Muscle layer of colon (tissue), 2 donors: ENCODE results near the gene SH3RF3.

Experiments used
- H3K27ac ChIP-seq: one replicate; pipeline ENCODE4 v1.7.0; 2013; ENCODE audit warnings: low read depth, mild to moderate bottlenecking, low read length, moderate library complexity
- H3K27me3 ChIP-seq, 2 donors: one replicate each; pipeline ENCODE4 v1.7.0; 2013; ENCODE audit warnings: low read length in 2 of 2, mild to moderate bottlenecking in 2 of 2; ENCODE audit not compliant: insufficient read depth in 2 of 2, control insufficient read depth in 1 of 2
- H3K36me3 ChIP-seq: one replicate; pipeline ENCODE4 v1.7.0; 2013; ENCODE audit warnings: mild to moderate bottlenecking, low read length; ENCODE audit not compliant: insufficient read depth
- H3K4me1 ChIP-seq: one replicate; pipeline ENCODE4 v1.7.0; 2013; ENCODE audit warnings: mild to moderate bottlenecking, low read length; ENCODE audit not compliant: insufficient read depth
- H3K4me3 ChIP-seq, 2 donors: one replicate each; pipeline ENCODE4 v1.7.0; 2013; ENCODE audit warnings: low read length in 2 of 2, low read depth in 1 of 2, mild to moderate bottlenecking in 1 of 2, moderate library complexity in 1 of 2
- H3K9ac ChIP-seq: one replicate; pipeline ENCODE4 v1.7.0; 2013; ENCODE audit warnings: low read length
- H3K9me3 ChIP-seq: one replicate; pipeline ENCODE4 v1.7.0; 2013; ENCODE audit warnings: mild to moderate bottlenecking, low read length
- donor health status: abdominal sarcoma.
- donor health status: Adenocarcinoma of cecum.

Gene SH3RF3

DNA sequence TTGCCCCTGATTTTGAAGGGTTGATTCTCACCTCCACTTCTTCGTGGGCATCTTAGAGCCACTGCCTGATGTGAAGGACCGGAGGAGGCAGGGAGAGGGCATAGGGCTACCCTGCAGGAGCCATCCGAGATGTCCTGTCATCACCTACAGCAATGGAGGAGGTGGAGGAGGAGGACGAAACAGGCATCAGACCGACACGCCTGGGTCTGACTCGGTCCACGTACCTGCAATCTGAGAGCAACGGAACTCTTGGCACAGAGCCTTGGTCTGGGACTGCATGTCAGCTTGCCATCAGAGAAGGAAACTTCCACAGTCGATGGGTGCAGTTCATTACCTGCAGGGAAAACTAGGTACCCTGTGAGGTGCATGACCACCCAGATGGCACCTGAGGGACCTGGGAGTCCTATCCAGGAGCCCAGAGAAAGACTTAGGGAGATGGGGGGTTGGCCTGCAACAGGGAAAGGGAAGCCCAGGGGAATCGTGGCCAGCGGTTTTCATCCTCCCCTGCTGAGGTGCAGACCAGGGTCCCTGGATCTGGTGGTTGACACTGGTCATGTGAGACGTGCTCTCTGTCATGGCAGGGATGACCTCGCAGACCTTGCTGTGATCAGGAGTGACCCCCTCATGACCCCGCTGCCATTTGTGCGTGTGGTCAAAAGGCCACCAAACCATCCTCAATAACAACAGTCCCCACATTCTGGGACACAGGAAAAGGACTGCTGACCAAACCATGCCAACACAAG is 293.9 kb downstream of the SH3RF3 start:
- H3K9me3 ChIP-seq, result no peaks in the 10 kb centered on the region
- no peak overlapping the region for H3K27ac ChIP-seq
- no peaks in the 10 kb centered on the region for H3K4me1 ChIP-seq
- H3K27me3 ChIP-seq, result no peaks in the 10 kb centered on the region
- no peaks in the 10 kb centered on the region for H3K36me3 ChIP-seq
- no peak overlapping the region for H3K4me3 ChIP-seq
- H3K9ac ChIP-seq, result no peak overlapping the region

DNA sequence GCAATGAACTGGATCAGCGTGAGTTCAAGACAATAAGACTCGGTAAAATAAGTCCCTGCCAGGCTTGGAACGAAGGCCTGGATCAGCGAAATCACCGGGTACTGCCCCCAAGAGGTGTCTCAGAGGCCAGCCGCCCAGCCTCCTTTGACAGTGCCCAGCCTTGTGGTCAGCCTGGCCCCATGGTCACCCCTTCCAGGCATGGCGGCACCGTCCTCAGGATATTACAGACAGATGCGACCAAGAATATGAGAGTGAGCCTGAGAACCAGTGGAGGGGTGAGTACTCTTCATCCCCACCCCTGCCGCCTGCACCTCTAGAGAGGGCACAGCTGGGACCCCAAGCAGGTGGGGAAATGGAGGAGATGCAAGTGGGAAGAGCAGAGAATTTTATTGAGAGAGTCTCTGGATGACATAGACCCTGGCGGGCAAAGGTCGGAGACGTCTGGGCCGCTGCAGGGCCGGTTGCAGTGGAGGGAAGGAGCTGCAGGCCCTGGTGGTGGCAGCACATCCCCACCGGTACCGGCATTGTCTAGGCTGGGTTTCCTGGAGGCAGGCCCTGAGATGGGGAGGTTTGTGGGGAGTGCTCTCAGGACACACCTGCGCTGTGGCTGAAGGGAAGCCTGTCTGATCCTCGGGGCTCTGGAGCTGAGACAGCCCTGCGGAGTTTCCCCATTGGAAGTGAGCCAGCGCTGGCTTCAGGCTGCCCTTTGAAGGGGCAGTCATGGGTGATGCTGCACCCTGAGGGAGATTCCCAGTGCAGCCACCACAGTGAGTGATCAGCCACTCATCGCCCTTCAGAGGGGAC is 294.8 kb downstream of the SH3RF3 start:
- no peaks in the 10 kb centered on the region for H3K4me1 ChIP-seq
- H3K36me3 ChIP-seq, result no peaks in the 10 kb centered on the region
- no peak overlapping the region for H3K27ac ChIP-seq
- no peak overlapping the region for H3K9ac ChIP-seq
- H3K27me3 ChIP-seq, result no peaks in the 10 kb centered on the region
- no peak overlapping the region for H3K4me3 ChIP-seq
- H3K9me3 ChIP-seq, result no peaks in the 10 kb centered on the region

DNA sequence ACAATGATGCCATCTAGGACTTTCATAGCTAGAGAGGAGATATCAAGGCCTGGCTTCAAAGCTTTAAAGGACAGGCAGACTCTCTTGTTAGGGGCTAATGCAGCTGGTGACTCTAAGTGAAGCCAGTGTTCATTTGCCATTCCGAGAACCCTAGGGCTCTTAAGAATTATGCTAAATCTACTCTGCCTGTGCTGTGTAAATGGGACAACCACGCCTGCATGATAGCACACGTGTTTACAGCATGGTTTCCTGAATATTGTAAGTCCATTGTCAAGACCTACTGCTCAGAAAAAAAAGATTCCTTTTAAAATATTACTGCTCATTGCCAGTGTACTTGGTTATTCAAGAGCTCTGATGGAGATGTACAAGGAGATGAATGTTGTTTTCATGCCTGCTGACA is 296.4 kb downstream of the SH3RF3 start:
- no peaks in the 10 kb centered on the region for H3K9me3 ChIP-seq
- H3K4me3 ChIP-seq, result no peak overlapping the region
- H3K27me3 ChIP-seq, result no peaks in the 10 kb centered on the region
- H3K27ac ChIP-seq, result no peak overlapping the region
- no peaks in the 10 kb centered on the region for H3K36me3 ChIP-seq
- peaks cover 7% of the 10 kb centered on the region for H3K4me1 ChIP-seq
- no peak overlapping the region for H3K9ac ChIP-seq

- peaks cover 7% of the 10 kb centered on the region for H3K4me1 ChIP-seq
- H3K9ac ChIP-seq, result no peak overlapping the region
- no peaks in the 10 kb centered on the region for H3K9me3 ChIP-seq
- H3K4me3 ChIP-seq, result no peak overlapping the region
- H3K27ac ChIP-seq, result no peak overlapping the region
- H3K36me3 ChIP-seq, result no peaks in the 10 kb centered on the region
- no peaks in the 10 kb centered on the region for H3K27me3 ChIP-seq
These were observed 298.7 kb downstream of the SH3RF3 start for GRCh38 chr2:109427661-109428091.

DNA sequence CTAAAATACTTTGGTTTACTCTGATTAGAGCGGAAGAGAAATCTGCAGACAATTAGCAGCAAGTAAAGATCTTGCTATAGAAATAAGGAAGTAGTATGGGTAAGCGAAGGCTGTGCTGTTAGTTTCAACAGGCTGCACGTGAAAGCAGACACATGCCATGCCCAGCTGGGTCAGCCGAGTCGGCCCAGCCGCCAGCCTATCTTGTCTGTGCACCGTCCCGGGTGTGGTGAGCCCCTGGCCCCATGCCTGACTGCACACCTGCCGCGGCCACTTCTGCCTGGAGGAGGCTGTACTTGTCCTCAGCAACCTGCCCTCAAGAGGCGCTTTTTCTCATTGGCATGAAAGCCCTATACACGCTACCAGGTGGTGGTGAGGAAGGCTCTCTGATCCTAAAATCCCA is 299.3 kb downstream of the SH3RF3 start:
- Histone ChIP-seq H3K9ac (no peak overlapping the region), H3K27me3 (no peaks in the 10 kb centered on the region), H3K4me1 (peaks cover 7% of the 10 kb centered on the region), H3K9me3 (no peaks in the 10 kb centered on the region), H3K36me3 (no peaks in the 10 kb centered on the region), H3K27ac (no peak overlapping the region), H3K4me3 (no peak overlapping the region)

GRCh38 chr2:109428841-109429566 is 300.0 kb downstream of the SH3RF3 start:
- H3K4me1 ChIP-seq, result peaks cover 7% of the 10 kb centered on the region
- H3K27me3 ChIP-seq, result no peaks in the 10 kb centered on the region
- no peak overlapping the region for H3K27ac ChIP-seq

GRCh38 chr2:109429567-109430328 is 300.7 kb downstream of the SH3RF3 start:
- H3K4me1 ChIP-seq, result peaks cover 7% of the 10 kb centered on the region
- H3K27ac ChIP-seq, result no peak overlapping the region
- no peak overlapping the region for H3K9ac ChIP-seq
- no peaks in the 10 kb centered on the region for H3K27me3 ChIP-seq
- H3K9me3 ChIP-seq, result no peaks in the 10 kb centered on the region
- no peaks in the 10 kb centered on the region for H3K36me3 ChIP-seq
- H3K4me3 ChIP-seq, result no peak overlapping the region

More at GRCh38 chr2:109428841-109429566, 300.0 kb downstream of the SH3RF3 start:
- Histone ChIP-seq H3K9me3 (no peaks in the 10 kb centered on the region), H3K4me3 (no peak overlapping the region), H3K9ac (no peak overlapping the region), H3K36me3 (no peaks in the 10 kb centered on the region)

DNA sequence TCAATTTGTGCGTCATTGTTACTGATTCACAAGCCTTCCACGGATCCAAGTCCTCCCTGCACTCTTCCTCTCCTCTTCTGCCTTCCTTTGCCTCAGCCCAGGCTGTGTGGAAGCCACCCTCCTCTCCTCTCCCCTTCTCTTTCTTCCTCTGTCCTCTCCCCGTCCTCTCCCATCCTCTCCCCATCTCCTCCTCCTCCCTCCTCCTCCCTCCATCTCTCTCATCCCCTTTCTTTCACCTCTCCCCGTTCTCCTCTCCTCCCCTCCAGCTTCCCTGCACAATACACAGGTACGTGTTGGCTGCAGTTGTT is 301.3 kb downstream of the SH3RF3 start:
- H3K27me3 ChIP-seq, result no peaks in the 10 kb centered on the region
- H3K4me1 ChIP-seq, result peaks cover 7% of the 10 kb centered on the region
- no peak overlapping the region for H3K9ac ChIP-seq
- no peak overlapping the region for H3K4me3 ChIP-seq
- H3K27ac ChIP-seq, result no peak overlapping the region
- H3K36me3 ChIP-seq, result no peaks in the 10 kb centered on the region
- H3K9me3 ChIP-seq, result no peaks in the 10 kb centered on the region

DNA sequence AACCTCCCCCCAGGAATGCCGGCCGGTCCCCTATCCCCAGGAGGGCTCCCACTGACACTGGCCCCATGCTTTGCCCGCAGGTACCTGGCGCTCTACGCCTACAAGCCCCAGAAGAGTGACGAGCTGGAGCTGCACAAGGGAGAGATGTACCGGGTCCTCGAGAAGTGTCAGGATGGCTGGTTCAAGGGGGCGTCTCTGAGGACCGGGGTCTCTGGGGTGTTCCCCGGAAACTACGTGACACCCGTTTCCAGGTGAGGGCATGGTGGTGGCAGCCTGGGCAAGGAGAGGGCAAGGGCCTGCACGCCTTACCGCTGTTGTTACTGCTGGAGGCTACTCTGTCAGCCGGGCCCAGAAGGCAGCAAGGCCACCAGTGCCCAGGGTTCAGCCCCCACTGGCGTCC is 303.4 kb downstream of the SH3RF3 start:
- no peak overlapping the region for H3K27ac ChIP-seq

DNA sequence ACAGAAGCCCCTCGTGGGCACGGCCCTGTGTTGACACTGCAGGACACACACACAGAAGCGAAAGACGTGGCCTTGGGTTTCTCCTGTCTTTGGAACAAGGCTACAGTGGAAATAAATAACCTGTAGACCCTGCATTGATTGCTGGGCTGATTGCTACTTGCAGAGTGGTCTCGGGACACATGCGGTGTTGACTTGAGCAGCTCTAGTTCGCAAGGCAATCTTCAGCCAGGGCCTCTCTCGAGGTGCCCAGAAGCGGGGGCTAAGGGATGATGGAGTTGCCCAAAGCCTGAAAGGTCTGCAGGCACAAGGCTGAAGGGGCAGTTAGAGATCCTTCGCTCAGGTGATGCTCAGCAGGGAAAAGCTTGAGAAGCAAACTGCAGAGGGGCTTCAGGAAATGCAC is 304.5 kb downstream of the SH3RF3 start:
- no peaks in the 10 kb centered on the region for H3K9me3 ChIP-seq
- H3K27ac ChIP-seq, result no peak overlapping the region
- no peaks in the 10 kb centered on the region for H3K27me3 ChIP-seq
- H3K36me3 ChIP-seq, result no peaks in the 10 kb centered on the region
- no peak overlapping the region for H3K4me3 ChIP-seq
- H3K4me1 ChIP-seq, result peaks cover 7% of the 10 kb centered on the region
- H3K9ac ChIP-seq, result no peak overlapping the region

More for the DNA sequence above, 303.4 kb downstream of the SH3RF3 start:
- Histone ChIP-seq H3K9me3 (no peaks in the 10 kb centered on the region), H3K27me3 (no peaks in the 10 kb centered on the region), H3K4me1 (peaks cover 7% of the 10 kb centered on the region), H3K9ac (no peak overlapping the region), H3K36me3 (no peaks in the 10 kb centered on the region), H3K4me3 (no peak overlapping the region)

DNA sequence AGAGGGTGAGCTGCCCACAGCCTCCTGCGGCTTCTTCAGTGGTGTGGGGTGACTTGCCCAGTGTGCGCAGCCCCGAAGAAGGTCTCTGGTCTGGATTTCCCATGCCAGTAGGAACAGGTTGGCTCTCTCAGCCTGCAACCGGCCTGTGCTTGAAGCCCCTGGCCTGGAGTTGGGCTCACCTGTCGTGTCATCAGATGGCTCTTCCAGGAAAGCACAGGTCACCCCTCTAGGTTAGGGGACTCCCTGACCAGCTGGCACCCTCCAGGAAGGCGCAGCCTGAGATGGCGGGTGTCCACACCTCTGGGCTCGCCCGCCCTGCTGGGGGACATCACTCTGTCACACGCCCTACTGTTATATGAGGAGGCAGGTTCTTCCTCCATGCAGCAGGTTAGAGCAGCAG is 304.9 kb downstream of the SH3RF3 start:
- Histone ChIP-seq H3K4me1 (peaks cover 5% of the 10 kb centered on the region), H3K4me3 (no peak overlapping the region), H3K36me3 (no peaks in the 10 kb centered on the region), H3K9me3 (no peaks in the 10 kb centered on the region), H3K27me3 (no peaks in the 10 kb centered on the region), H3K9ac (no peak overlapping the region), H3K27ac (no peak overlapping the region)
